ENCODE results near the gene CRTC3.
A peak's percentile ranks its signal among the peaks of the same experiment; 100 is the strongest.
"Not testable (repeated sequence)": the region's sequence is repeated elsewhere in the genome, so short reads cannot be mapped to it uniquely, and the experiment has no call there.

The CRTC3 gene

DNA sequence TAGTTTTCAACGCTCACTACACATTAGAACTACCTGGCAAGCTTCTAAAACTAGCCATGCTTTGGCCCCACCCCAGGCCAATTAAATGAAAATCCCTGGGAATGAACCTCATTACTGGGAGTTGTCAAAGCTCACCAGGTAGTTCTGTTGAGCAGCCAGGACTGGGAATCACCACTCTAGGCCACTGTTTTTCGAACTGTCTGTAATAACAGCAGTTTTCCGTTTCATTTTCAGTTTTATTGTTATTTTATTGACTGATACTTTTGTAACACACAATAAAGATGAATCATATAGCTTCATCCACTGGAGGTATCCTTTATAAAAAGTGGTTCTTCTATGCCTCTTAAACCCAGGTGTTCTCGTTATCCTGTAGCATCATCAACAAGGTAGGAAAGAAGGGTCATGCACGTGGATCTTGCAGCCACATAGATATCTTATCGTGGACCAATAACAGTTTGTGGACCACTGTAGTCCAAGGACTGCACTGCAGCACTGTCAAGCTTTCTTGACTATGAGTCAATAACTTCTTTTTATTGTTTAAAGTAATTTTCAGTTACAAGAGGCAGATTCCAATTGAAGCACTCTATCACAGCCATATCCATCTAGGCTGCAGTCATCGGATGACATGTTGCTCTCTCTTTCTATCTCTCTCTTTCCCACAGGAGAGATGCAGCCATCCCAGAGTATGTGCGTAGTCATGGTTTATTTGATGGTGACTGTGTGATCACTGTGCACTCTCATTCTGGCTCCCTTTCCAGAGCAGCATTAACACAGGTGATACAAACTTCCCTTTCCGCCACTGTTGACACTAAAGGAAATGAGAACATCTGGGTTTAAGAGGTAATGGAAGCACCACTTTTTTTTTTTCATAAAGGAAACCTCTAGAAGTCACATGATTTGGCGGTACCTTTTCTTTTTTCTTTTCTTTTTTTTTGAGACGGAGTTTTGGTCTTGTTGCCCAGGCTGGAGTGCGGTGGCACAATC lies 148.4 kb downstream of the CRTC3 start:
- Mint-ChIP-seq H3K27me3 (ENCODE audit: low read depth) (peaks cover 4% of the 10 kb centered on the region), H3K36me3 (ENCODE audit: low read depth) (peaks cover 6% of the 10 kb centered on the region), H3K4me1 (ENCODE audit: low read depth) (peaks cover 24% of the 10 kb centered on the region), H3K9me3 (peaks cover 4% of the 10 kb centered on the region), H3K27ac (peak overlapping the region; percentile 98), H3K4me3 (peak overlapping the region; percentile 75)

DNA sequence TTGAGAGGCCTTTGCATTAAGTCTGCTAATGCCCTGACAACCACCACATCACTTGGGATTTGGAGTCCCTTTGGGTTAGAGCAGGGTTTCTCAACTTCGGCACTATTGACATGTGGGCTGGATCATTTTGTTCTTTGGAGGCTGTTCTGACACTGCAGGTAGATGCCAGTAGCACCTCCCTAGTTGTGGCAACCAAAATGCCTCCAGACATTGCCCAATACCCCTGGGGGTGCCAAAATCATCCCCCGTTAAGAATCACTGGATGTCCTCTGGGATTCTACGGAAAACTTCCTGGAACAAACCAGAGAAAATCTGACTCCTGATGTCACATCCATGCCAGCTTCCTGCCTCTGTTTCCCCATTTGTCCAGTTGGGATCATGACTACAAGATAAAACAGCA lies 150.2 kb downstream of the CRTC3 start:
- peaks cover 4% of the 10 kb centered on the region for H3K9me3 Mint-ChIP-seq
- peaks cover 32% of the 10 kb centered on the region for H3K4me1 Mint-ChIP-seq (ENCODE audit: low read depth)
- H3K27me3 Mint-ChIP-seq (ENCODE audit: low read depth) = no peaks in the 10 kb centered on the region
- H3K27ac Mint-ChIP-seq = no peak overlapping the region
- H3K36me3 Mint-ChIP-seq (ENCODE audit: low read depth) = peaks cover 4% of the 10 kb centered on the region
- H3K4me3 Mint-ChIP-seq = no peak overlapping the region

DNA sequence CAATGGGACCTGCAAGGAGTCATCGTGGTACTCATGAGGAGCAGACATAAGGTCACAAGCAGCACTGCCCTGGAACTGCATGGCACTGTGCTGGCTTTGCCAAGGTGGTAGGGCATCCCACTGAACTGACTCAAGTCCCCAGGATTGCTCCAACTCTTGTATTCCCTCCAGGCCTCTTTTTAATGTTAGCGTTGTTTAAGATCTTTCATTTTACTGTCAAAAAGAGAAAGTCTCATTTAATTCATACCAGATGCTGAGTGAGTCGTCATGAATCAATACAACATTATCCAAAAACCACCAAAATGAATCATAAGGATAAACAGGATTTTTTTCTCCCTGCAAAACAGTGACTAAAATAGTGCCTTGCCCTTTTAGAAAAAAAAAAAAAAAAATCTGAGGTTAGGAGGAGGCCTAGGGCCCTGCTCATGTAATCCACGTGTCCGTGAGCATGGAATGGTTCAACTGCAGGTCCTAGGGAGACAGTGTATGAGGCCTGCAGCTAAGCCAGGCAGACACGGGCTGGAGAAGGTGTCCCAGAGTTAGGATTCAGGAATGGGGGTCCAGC lies 150.7 kb downstream of the CRTC3 start:
- no peak overlapping the region for H3K27ac Mint-ChIP-seq
- peaks cover 4% of the 10 kb centered on the region for H3K9me3 Mint-ChIP-seq
- H3K36me3 Mint-ChIP-seq (ENCODE audit: low read depth) = peaks cover 5% of the 10 kb centered on the region
- H3K4me1 Mint-ChIP-seq (ENCODE audit: low read depth) = peaks cover 32% of the 10 kb centered on the region
- H3K4me3 Mint-ChIP-seq = no peak overlapping the region
- H3K27me3 Mint-ChIP-seq (ENCODE audit: low read depth) = no peaks in the 10 kb centered on the region

DNA sequence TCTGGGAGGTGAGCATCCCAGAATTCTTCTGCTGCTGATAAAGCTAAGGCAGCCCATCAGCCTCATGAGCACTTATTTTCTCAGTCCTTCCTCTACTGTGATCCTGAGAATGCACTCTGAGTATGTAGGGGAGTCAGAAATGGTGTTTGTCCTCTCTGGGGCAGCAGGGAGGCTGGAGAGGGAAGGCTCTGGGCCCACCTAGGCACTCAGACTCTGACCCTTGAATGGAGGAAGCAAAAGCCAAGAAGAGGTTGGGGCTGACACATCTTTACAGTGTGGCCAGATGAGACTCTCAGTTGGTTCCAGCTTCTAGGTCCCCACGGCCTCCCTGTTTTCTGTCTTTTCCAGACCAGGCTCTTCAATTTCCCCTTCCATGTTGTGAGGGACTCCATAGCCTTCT lies 151.3 kb downstream of the CRTC3 start:
- no peak overlapping the region for H3K27ac Mint-ChIP-seq
- H3K4me1 Mint-ChIP-seq (ENCODE audit: low read depth) = peaks cover 34% of the 10 kb centered on the region
- no peak overlapping the region for H3K4me3 Mint-ChIP-seq
- H3K36me3 Mint-ChIP-seq (ENCODE audit: low read depth) = peaks cover 5% of the 10 kb centered on the region
- H3K9me3 Mint-ChIP-seq = peaks cover 4% of the 10 kb centered on the region
- H3K27me3 Mint-ChIP-seq (ENCODE audit: low read depth) = no peaks in the 10 kb centered on the region

DNA sequence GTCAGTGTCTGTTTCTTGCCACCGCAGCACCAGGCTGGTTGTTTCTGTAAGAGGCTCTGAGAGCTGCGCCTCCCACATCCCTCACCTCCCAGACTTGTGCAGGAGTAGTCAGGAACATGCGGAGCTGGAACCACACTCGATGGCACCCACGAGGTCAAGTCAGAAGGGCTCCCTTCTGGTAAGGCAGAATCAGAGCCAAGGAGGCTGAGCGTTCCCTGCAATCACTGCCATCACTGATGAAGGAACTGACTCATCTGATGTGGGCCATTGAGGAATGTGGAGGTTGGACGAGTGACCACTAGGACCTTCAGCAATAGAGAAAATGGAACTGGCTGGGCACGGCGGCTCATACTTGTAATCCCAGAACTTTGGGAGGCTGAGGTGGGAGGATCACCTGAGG lies 151.8 kb downstream of the CRTC3 start:
- peaks cover 4% of the 10 kb centered on the region for H3K9me3 Mint-ChIP-seq
- H3K4me1 Mint-ChIP-seq (ENCODE audit: low read depth) = peaks cover 38% of the 10 kb centered on the region
- no peaks in the 10 kb centered on the region for H3K27me3 Mint-ChIP-seq (ENCODE audit: low read depth)
- peaks cover 5% of the 10 kb centered on the region for H3K36me3 Mint-ChIP-seq (ENCODE audit: low read depth)
- H3K27ac Mint-ChIP-seq = no peak overlapping the region
- H3K4me3 Mint-ChIP-seq = no peak overlapping the region

DNA sequence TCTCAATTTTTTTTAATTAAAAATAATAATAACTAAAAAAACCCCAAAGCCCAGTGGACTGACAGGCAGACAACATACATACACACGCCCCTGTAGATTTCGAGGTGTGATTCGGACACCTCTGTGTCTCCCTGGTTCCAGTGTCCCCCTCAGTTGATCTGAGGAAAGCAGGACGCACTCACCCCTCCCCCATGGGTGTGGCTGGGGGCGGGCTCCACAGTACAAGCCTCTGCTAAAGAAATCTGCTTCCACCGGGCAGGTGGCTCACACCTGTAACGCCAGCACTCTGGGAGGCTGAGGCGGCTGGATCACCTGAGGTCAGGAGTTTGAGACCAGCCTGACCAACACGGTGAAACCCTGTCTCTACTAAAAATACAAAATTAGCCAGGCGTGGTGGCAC lies 153.6 kb downstream of the CRTC3 start:
- Mint-ChIP-seq H3K36me3 (ENCODE audit: low read depth) (peaks cover 2% of the 10 kb centered on the region), H3K27ac (no peak overlapping the region), H3K4me1 (ENCODE audit: low read depth) (peaks cover 44% of the 10 kb centered on the region)

DNA sequence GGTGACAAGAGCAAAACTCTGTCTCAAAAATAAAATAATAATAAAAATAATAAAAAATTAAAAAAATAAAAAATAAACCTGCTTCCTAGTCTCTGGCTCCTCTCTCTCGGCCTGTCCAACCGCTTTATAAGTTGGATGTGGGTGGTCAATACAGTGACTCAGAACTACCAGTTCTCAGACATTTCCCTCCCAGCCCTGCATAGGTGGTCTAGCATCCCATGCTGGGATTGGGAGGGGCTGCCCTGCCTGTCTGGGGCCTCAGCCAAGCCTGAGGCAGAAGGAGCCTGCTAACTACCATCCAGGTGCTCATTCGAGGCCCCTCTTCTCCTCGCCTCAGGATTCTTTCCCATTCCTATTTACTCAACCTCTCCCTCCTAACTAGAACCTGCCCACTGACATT lies 154.2 kb downstream of the CRTC3 start:
- peak overlapping the region; percentile 76 for H3K27ac Mint-ChIP-seq
- H3K4me3 Mint-ChIP-seq = no peak overlapping the region
- H3K4me1 Mint-ChIP-seq (ENCODE audit: low read depth) = peaks cover 44% of the 10 kb centered on the region
- peaks cover 3% of the 10 kb centered on the region for H3K36me3 Mint-ChIP-seq (ENCODE audit: low read depth)
- H3K9me3 Mint-ChIP-seq = no peaks in the 10 kb centered on the region
- H3K27me3 Mint-ChIP-seq (ENCODE audit: low read depth) = no peaks in the 10 kb centered on the region

More for the DNA sequence above, 153.6 kb downstream of the CRTC3 start:
- Mint-ChIP-seq H3K27me3 (ENCODE audit: low read depth) (no peaks in the 10 kb centered on the region), H3K4me3 (no peak overlapping the region), H3K9me3 (no peaks in the 10 kb centered on the region)

DNA sequence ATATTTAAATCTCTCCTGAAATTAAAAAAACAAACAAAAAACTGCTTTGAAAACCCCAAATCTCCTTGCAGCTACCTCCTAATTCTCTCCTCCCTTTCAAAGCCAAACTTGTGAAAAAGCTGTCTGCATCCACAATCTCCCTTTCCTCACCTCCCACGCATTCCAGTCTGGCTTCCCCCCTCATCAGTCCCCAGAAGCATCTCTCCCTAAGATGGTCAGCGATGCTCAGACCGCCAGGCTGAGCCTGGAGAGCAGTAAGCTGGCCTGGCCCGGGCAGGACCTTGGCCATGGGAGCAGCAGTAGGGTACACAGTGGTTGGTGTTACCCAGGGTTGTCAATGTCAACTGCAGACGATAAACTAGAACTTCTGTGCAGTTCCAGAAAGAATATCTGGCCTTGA lies 154.6 kb downstream of the CRTC3 start:
- Mint-ChIP-seq H3K27me3 (ENCODE audit: low read depth) (no peaks in the 10 kb centered on the region), H3K4me3 (no peak overlapping the region), H3K4me1 (ENCODE audit: low read depth) (peaks cover 41% of the 10 kb centered on the region)

DNA sequence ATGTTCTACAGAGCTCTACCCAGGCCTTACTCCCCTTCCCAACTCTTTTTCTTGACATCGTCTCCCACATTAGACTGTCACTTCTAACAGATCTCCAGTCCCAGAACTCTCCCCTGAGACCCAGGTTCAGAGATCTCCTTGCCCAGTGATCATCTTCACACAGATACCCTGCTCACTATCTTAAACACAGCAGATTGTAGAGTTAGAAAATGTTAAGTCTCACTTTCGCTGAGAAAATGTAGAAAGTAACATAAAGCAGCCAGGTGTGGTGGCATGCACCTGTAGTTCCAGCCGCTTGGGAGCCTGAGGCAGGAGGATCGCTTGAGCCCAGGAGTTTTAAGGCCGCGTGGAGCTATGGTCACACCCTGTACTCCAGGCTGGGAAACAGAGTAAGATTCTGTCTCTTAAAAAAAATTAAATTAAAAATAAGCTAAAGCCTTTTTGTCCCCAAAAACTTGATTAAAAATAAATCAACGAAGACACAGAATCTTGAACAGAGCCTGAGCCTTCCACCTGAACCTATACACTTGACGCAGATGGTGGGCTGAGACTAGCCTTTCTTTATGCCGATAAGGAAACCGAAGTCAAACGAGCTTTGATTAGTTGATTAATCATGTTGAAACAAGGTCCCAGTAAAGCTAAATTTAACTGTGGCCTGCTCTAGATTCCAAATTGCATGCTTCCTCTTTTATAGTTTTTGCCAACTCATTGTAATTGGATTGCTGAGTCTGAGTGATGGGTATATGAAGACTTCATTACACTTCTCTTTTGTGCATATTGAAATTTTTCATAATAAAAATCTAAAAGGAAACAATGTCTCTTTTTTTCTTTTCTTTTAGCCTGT lies 156.1 kb downstream of the CRTC3 start:
- H3K27ac Mint-ChIP-seq = peak overlapping the region; percentile 89

More for the DNA sequence above, 154.6 kb downstream of the CRTC3 start:
- Mint-ChIP-seq H3K9me3 (peaks cover under 1% of the 10 kb centered on the region), H3K27ac (no peak overlapping the region), H3K36me3 (ENCODE audit: low read depth) (peaks cover 3% of the 10 kb centered on the region)

DNA sequence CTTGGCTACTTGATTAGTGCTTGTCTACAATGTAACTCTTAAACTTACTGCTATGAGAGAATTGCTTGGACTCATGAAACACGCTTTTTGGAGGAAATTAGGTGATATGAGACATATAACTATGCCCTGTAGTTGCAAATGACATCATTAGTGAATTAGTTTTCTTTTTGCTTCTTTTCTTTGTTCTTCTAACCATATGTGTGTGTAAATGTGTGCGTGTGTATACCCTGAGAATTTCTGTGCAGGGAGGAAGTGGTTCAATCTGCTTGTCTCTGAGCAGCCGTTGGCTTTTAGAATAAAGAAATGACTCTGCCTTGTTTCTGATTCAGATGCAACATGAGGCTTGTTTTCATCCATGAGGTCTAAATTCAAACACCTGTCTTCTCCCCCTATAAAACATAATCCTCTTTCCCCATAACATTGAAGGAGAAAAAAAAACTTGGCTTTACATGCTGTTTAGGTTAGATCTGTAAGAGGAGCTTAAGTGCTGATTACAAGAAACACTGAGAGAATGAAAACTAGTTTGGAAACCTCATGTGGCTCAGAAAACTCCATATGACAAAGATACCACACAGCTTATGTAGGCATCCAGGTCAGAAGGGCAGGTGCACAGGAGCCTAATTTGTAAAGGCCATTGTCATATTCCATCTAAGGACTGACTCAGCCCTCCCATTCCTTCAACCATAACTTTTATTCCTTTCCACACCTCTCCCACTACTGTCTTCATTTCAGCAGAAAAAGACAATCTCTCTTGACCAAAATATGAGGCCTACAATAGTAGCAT lies 156.9 kb downstream of the CRTC3 start:
- H3K36me3 Mint-ChIP-seq (ENCODE audit: low read depth) = peaks cover 7% of the 10 kb centered on the region
- peaks cover 43% of the 10 kb centered on the region for H3K4me1 Mint-ChIP-seq (ENCODE audit: low read depth)
- peaks cover 3% of the 10 kb centered on the region for H3K9me3 Mint-ChIP-seq
- H3K27ac Mint-ChIP-seq = peak overlapping the region; percentile 89
- H3K27me3 Mint-ChIP-seq (ENCODE audit: low read depth) = no peaks in the 10 kb centered on the region
- peak overlapping the region; percentile 2 for H3K4me3 Mint-ChIP-seq

More for the DNA sequence above, 156.1 kb downstream of the CRTC3 start:
- peaks cover 7% of the 10 kb centered on the region for H3K36me3 Mint-ChIP-seq (ENCODE audit: low read depth)
- peak overlapping the region; percentile 2 for H3K4me3 Mint-ChIP-seq
- peaks cover 3% of the 10 kb centered on the region for H3K9me3 Mint-ChIP-seq
- no peaks in the 10 kb centered on the region for H3K27me3 Mint-ChIP-seq (ENCODE audit: low read depth)
- peaks cover 37% of the 10 kb centered on the region for H3K4me1 Mint-ChIP-seq (ENCODE audit: low read depth)

DNA sequence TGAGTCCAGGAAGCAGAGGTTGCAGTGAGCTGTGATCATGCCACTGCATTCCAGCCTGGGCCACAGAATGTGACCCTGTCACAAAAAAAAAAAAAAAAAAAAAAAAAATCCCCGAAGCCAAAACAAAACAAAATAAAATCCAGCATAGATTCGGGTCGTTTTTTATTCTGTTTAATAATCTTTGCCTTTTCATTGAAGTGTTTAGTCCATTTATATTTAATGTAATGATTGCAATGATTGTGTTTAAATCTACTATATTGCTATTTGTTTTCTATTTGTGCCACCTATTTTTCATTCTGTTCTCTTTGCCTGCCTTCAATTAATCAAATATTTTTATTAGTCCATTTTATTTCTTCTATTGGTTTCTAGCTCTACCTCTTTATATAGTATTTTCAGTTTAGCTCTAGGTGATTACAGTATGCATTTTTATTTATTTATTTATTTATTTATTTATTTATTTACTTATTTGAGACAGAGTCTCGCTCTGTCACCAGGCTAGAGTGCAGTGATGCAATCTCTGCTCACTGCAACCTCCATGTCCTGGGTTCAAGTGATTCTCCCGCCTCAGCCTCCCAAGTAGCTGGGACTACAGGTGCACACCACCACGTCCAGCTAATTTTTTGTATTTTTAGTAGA lies 159.7 kb downstream of the CRTC3 start:
- peaks cover 50% of the 10 kb centered on the region for H3K4me1 Mint-ChIP-seq (ENCODE audit: low read depth)
- not testable (repeated sequence) for H3K27me3 Mint-ChIP-seq (ENCODE audit: low read depth); H3K9me3 Mint-ChIP-seq; H3K4me3 Mint-ChIP-seq; H3K27ac Mint-ChIP-seq; H3K36me3 Mint-ChIP-seq (ENCODE audit: low read depth)

DNA sequence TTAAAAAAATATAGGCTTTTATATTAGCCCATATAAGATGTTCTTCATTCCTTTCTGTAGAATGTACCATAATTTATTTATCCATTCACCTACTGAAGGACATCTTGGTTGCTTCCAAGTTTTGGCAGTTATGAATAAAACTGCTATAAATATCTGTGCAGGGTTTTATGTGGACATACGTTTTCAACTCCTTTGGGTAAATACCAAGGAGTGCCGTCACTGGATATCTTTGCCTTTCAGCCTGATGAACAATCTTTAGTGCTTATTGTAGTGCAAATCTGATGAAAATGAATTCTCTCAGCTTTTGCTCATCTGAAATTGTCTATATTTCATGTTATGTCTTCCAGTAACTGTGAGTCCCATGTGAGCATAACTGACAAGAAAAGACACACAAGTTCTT lies 160.9 kb downstream of the CRTC3 start:
- H3K36me3 Mint-ChIP-seq (ENCODE audit: low read depth) = peaks cover 6% of the 10 kb centered on the region
- H3K4me1 Mint-ChIP-seq (ENCODE audit: low read depth) = peaks cover 48% of the 10 kb centered on the region
- H3K9me3 Mint-ChIP-seq = peaks cover 3% of the 10 kb centered on the region
- no peak overlapping the region for H3K4me3 Mint-ChIP-seq
- H3K27me3 Mint-ChIP-seq (ENCODE audit: low read depth) = no peaks in the 10 kb centered on the region
- no peak overlapping the region for H3K27ac Mint-ChIP-seq

DNA sequence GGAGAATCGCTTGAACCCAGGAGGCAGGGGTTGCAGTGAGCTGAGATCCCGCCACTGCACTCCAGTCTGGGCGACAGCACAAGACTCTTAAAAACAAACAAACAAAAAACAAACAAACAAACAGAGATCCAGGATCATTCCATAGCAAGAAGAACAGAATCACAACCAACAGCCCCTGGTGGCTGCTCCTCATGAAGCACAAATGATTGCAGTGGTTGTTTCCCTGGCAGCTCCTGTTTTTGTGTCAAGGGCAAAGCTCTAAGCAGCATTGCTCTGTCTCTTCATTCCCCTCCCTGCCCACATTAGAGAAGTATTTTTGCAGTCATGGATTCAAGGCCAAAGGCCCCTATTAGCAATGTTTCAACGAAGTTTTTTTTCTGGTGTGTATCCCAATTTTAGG lies 161.6 kb downstream of the CRTC3 start:
- Mint-ChIP-seq H3K4me1 (ENCODE audit: low read depth) (peaks cover 44% of the 10 kb centered on the region), H3K36me3 (ENCODE audit: low read depth) (peaks cover 6% of the 10 kb centered on the region), H3K27me3 (ENCODE audit: low read depth) (no peaks in the 10 kb centered on the region), H3K9me3 (peaks cover 3% of the 10 kb centered on the region), H3K4me3 (no peak overlapping the region), H3K27ac (no peak overlapping the region)

Data from T-helper 1 cell treated with Interleukin-12 subunit alpha and Interleukin-12 subunit beta and Interleukin-4 antibody, amounts not matched to agents 30 μg/mL and 1 μg/mL, for 36 hours (primary cell).